ENCODE data around the gene SACM1L.

SACM1L gene

DNA sequence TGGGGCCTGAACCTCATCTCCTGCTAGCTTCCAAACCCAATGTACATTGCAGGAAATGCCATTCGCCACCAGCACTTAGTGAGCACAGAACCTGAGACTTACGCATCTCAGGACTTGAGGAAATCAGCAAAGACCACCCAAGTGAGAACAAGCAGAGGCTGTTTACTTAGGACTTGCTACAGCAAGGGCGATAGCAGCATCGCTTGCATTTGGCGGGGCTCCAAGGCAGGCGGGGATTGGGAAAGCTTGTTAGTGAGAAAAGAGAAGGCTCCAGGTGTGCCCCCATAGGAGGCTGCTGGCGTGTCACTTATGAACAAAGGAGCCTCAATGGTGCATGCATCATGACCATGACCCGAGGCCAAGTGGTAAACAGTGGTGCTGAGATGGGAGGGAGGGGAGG is 87.4 kb downstream of the SACM1L start:
- no peak overlapping the region for H3K27ac Mint-ChIP-seq
- no peaks in the 10 kb centered on the region for H3K36me3 Mint-ChIP-seq
- H3K9me3 Mint-ChIP-seq = no peaks in the 10 kb centered on the region
- no peak overlapping the region for H3K4me3 Mint-ChIP-seq
- H3K27me3 Mint-ChIP-seq = no peaks in the 10 kb centered on the region
- peaks cover 12% of the 10 kb centered on the region for H3K4me1 Mint-ChIP-seq

GRCh38 chr3:45777111-45777745 is 88.0 kb downstream of the SACM1L start:
- Mint-ChIP-seq H3K36me3 (no peaks in the 10 kb centered on the region), H3K4me3 (no peak overlapping the region), H3K4me1 (peaks cover 11% of the 10 kb centered on the region), H3K27me3 (no peaks in the 10 kb centered on the region), H3K27ac (no peak overlapping the region), H3K9me3 (no peaks in the 10 kb centered on the region)

GRCh38 chr3:45777746-45778386 is 88.7 kb downstream of the SACM1L start:
- no peaks in the 10 kb centered on the region for H3K27me3 Mint-ChIP-seq
- no peak overlapping the region for H3K4me3 Mint-ChIP-seq
- no peaks in the 10 kb centered on the region for H3K36me3 Mint-ChIP-seq
- no peaks in the 10 kb centered on the region for H3K9me3 Mint-ChIP-seq
- peaks cover 5% of the 10 kb centered on the region for H3K4me1 Mint-ChIP-seq
- no peak overlapping the region for H3K27ac Mint-ChIP-seq

- no peak overlapping the region for H3K4me3 Mint-ChIP-seq
- no peak overlapping the region for H3K27ac Mint-ChIP-seq
- H3K27me3 Mint-ChIP-seq = no peaks in the 10 kb centered on the region
- H3K36me3 Mint-ChIP-seq = no peaks in the 10 kb centered on the region
- H3K4me1 Mint-ChIP-seq = no peaks in the 10 kb centered on the region
- no peaks in the 10 kb centered on the region for H3K9me3 Mint-ChIP-seq
These were observed 89.6 kb downstream of the SACM1L start for GRCh38 chr3:45778761-45779201.

- Mint-ChIP-seq H3K4me1 (no peaks in the 10 kb centered on the region), H3K27me3 (no peaks in the 10 kb centered on the region), H3K27ac (no peak overlapping the region), H3K9me3 (no peaks in the 10 kb centered on the region), H3K36me3 (peaks cover 3% of the 10 kb centered on the region), H3K4me3 (no peak overlapping the region)
These were observed 90.8 kb downstream of the SACM1L start for GRCh38 chr3:45779746-45780735.

GRCh38 chr3:45781271-45781670 is 92.1 kb downstream of the SACM1L start:
- Mint-ChIP-seq H3K4me3 (no peak overlapping the region), H3K4me1 (no peaks in the 10 kb centered on the region), H3K27ac (no peak overlapping the region), H3K36me3 (peaks cover 3% of the 10 kb centered on the region), H3K9me3 (no peaks in the 10 kb centered on the region), H3K27me3 (no peaks in the 10 kb centered on the region)

DNA sequence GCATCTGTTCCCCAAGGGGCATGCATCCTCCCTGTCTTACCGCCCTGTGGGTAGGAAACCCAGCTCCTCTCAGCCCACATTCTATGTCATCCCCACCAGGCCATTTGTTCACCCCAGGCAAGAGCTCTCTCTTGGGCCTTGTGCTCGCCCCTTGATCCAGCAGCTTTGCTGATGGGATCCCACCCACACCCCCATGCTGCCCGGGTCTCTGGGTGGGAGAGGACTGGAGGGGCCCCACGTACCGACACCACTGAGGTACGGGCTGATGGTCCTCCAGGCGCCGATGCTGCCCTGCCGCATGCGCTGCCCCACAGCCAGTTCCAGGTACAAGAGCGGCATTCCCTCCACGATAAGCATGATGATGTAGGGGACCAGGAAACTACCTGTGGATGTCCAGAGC is 92.6 kb downstream of the SACM1L start:
- H3K36me3 Mint-ChIP-seq = peaks cover 3% of the 10 kb centered on the region
- no peaks in the 10 kb centered on the region for H3K27me3 Mint-ChIP-seq
- H3K27ac Mint-ChIP-seq = no peak overlapping the region
- no peak overlapping the region for H3K4me3 Mint-ChIP-seq
- no peaks in the 10 kb centered on the region for H3K9me3 Mint-ChIP-seq
- no peaks in the 10 kb centered on the region for H3K4me1 Mint-ChIP-seq

GRCh38 chr3:45782381-45782780 is 93.2 kb downstream of the SACM1L start:
- peaks cover 3% of the 10 kb centered on the region for H3K27me3 Mint-ChIP-seq
- H3K9me3 Mint-ChIP-seq = no peaks in the 10 kb centered on the region
- no peak overlapping the region for H3K4me3 Mint-ChIP-seq
- H3K27ac Mint-ChIP-seq = no peak overlapping the region
- no peaks in the 10 kb centered on the region for H3K4me1 Mint-ChIP-seq
- peaks cover 3% of the 10 kb centered on the region for H3K36me3 Mint-ChIP-seq

DNA sequence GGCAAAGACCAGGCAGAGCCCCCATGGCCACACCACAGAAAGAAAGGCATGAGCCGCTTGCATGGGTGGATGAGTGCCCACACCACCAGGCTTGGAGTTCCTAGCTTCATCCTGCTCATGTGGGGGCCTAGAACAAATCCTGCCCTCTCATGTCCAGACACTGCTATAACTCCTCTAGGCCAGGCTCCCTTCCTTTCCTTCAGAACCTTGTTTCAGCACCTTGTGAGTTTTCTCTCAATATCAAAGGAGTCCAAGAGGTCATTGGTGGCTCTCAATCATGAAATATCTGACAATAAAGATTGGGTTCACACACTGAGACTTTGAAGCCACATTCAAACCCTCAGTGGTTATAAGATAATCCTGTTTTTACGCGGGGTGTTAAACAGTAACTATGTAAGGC is 94.5 kb downstream of the SACM1L start:
- Mint-ChIP-seq H3K27me3 (peaks cover 3% of the 10 kb centered on the region), H3K36me3 (peaks cover 3% of the 10 kb centered on the region), H3K4me3 (no peak overlapping the region), H3K4me1 (no peaks in the 10 kb centered on the region), H3K27ac (no peak overlapping the region), H3K9me3 (no peaks in the 10 kb centered on the region)

DNA sequence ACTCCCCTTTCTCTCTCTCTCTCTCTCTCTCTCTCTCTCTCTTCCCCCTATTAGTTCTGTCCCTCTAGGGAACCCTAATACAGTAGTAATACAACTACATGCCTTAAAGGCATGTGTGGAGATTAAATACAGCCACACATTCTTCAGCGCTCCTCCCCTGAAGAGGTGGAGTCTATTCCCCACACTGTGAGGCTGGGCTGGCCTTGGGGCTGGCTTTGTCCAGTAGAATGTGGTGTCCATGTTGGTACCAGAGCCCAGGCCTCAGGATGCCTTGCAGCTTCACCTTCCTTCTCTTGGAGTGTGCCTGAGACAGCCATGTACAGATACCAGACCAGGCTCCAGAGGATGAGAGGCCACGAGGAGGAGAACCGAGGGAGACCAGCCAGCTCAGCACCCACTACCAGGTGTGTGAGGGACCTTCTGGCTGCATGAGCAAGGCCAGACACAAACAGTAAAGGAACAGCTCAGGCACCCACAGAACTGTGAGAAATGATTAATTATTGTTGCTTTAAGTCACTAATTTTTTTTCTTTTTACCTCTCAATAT is 96.5 kb downstream of the SACM1L start:
- H3K27me3 Mint-ChIP-seq = peaks cover 3% of the 10 kb centered on the region
- H3K9me3 Mint-ChIP-seq = peaks cover 5% of the 10 kb centered on the region
- no peak overlapping the region for H3K27ac Mint-ChIP-seq
- no peaks in the 10 kb centered on the region for H3K4me1 Mint-ChIP-seq
- no peak overlapping the region for H3K4me3 Mint-ChIP-seq
- peaks cover 8% of the 10 kb centered on the region for H3K36me3 Mint-ChIP-seq

DNA sequence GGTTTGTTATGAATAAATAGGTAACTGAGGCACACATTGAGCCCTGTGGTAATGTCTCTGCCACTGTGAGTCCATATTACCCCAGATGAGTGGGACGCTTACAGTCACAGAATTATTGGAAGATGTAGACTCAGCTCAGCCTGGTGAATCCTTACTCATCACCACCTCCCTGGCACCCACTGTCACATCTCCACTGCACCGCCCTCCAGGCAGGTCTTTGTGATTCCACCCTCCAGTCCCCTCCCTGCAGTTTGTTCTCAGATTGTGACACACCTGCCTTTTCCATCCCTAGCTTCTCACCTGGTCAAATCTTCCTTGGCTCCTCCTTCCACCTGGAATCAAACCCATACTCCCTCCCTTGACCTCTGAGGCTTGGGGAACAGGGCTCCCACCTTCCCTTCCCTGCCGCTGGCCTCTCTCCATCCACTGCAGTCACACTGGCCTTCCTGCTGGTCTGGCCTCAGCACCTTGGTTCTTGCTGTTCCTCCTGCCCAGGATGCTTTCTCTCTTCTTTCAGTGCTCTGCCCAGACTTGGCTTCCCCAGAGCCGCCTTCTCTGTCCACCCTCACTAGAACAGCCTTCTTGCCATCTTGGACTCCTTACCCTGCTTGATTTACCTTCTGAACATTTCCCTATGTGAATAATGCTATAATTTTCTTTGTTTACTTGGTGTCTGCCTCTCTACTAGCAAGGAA is 97.8 kb downstream of the SACM1L start:
- peaks cover 8% of the 10 kb centered on the region for H3K36me3 Mint-ChIP-seq
- peaks cover 5% of the 10 kb centered on the region for H3K9me3 Mint-ChIP-seq
- H3K27ac Mint-ChIP-seq = no peak overlapping the region
- peaks cover 3% of the 10 kb centered on the region for H3K27me3 Mint-ChIP-seq
- no peak overlapping the region for H3K4me3 Mint-ChIP-seq
- H3K4me1 Mint-ChIP-seq = no peaks in the 10 kb centered on the region

DNA sequence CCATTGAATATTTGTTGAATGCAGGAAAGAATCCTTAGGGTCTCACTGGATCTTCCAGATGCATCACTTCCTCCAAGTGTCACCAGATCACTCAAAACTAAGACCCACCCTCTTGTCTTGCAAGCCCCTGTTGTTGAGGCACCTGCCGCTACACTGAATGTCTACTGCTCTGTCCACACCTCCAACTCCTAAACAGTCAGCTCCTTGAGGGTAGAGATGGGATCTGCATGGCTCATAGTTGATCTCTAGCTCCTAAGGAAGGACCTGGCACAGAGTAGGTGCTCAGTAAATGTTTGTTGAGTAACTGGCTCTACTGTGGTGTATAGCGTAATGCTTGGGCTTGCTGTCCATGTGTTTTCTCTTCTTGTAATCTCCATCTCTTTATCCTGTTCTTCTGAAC is 98.4 kb downstream of the SACM1L start:
- Mint-ChIP-seq H3K27ac (no peak overlapping the region), H3K4me1 (no peaks in the 10 kb centered on the region), H3K36me3 (peaks cover 8% of the 10 kb centered on the region), H3K4me3 (no peak overlapping the region), H3K27me3 (peaks cover 3% of the 10 kb centered on the region), H3K9me3 (peaks cover 5% of the 10 kb centered on the region)

DNA sequence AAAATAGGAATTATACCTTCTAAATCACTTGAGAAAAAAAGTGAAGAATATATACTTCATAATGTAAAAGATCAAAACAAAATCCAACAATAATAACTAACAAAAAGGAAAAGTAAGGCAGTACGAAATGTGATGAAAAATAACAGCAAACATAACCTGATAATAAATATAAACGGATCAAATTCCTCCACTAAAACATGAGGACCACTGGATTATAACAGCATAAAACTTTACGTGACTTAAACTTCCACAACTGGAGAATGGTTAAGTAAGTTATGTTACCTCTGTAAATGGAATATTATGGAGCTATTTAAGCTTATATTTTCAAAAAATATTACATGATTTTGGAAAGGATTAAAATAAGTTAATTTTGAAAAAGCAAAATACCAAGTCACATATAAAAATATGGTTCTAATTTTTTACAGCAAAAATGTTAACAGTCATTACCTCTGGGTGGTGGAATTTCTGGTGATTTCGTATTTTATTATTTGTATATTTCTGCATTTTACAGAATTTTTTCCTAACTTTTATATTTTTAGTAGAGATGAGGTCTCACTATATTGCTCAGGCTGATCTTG is 100.1 kb downstream of the SACM1L start:
- H3K36me3 Mint-ChIP-seq = peaks cover 7% of the 10 kb centered on the region
- H3K27ac Mint-ChIP-seq = no peak overlapping the region
- peaks cover 5% of the 10 kb centered on the region for H3K9me3 Mint-ChIP-seq
- no peaks in the 10 kb centered on the region for H3K4me1 Mint-ChIP-seq
- H3K4me3 Mint-ChIP-seq = no peak overlapping the region
- H3K27me3 Mint-ChIP-seq = peaks cover 6% of the 10 kb centered on the region

GRCh38 chr3:45790596-45790995 is 101.4 kb downstream of the SACM1L start:
- peaks cover 15% of the 10 kb centered on the region for H3K27me3 Mint-ChIP-seq
- peaks cover 5% of the 10 kb centered on the region for H3K4me1 Mint-ChIP-seq
- H3K27ac Mint-ChIP-seq = no peak overlapping the region
- H3K9me3 Mint-ChIP-seq = peaks cover 5% of the 10 kb centered on the region
- peaks cover 5% of the 10 kb centered on the region for H3K36me3 Mint-ChIP-seq
- H3K4me3 Mint-ChIP-seq = no peak overlapping the region

DNA sequence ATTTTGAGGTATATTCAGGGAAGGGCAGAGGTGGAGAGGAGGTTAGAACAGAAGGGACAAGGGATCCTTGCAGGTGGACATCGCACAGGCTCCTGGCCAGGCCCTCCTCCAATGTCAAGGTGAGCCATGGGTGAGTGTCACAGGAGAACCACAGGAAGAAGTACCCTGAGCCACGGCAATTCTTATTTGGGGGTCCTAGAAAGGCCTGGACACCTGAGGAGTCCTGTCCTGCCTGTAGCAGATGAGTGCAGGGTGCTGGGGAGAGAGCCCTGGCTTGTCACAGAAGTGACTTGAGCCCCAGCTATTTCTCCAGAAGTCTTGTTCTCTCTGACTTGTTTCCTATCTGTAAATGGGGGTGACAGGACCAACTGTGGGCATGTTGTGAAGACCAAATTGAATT is 102.8 kb downstream of the SACM1L start:
- peaks cover 5% of the 10 kb centered on the region for H3K36me3 Mint-ChIP-seq
- H3K27me3 Mint-ChIP-seq = peaks cover 20% of the 10 kb centered on the region
- no peak overlapping the region for H3K27ac Mint-ChIP-seq

More for the DNA sequence above, 102.8 kb downstream of the SACM1L start:
- H3K4me3 Mint-ChIP-seq = no peak overlapping the region
- peaks cover 5% of the 10 kb centered on the region for H3K9me3 Mint-ChIP-seq
- peaks cover 9% of the 10 kb centered on the region for H3K4me1 Mint-ChIP-seq
